Left colon (tissue), 2 donors: ENCODE results near the gene ERBB2. TPM values are rescaled to one million over a fixed set of nuclear protein-coding genes. Genes with fewer than 3 reads are reported as not detected.
"Not testable (repeated sequence)": the region's sequence is repeated elsewhere in the genome, so short reads cannot be mapped to it uniquely, and the experiment has no call there.

Experiments
- ATAC-seq: fragments of 200-7000 bp; cut with Tn5 transposase; one replicate; pipeline ENCODE4 v1.9.1; 2020; ENCODE audit warnings: mild to moderate bottlenecking, moderate library complexity
- DNase-seq, 2 donors: peaks; one replicate each; pipeline ENCODE4 v3.0.0-alpha.2; 2020
- intact Hi-C, 2 donors: fragments of 100-400 bp; cut with DNase I in 1 of 2; cut with micrococcal nuclease in 1 of 2; formaldehyde crosslinking; loops; one replicate each; pipeline versions ENCODE4 v1.11.2 to v1.14.0; 2022; cut with DNase I, micrococcal nuclease
- total RNA-seq, 2 donors: library from RNA; stranded (reverse); fragmentation: NEBNext Ultra II Directional; extraction: Animal tissue kit (Norgen Biotek cat#: 25700); gene quantifications; one replicate each; pipeline ENCODE4 v1.2.1, GENCODE V29; 2021
- donor health status: DM: no; HTN: no; CAD: no.
- donor health status: DM: yes; HTN: yes; CAD: no.

ERBB2 gene
- total RNA-seq, 2 donors from 2014 or later, result 178 to 179 TPM

- intact Hi-C loops, result no loop called here
- ATAC-seq, result peak; percentile 20
- peak; percentile 60 to 64 for DNase-seq
Observed at GRCh38 chr17:39737206-39737759, 37.4 kb downstream of the ERBB2 start.

GRCh38 chr17:39737760-39738567 lies 38.1 kb downstream of the ERBB2 start, which contains the start of gene GRB7:
TSS of gene GRB7 (plus strand) at chr17:39737938. CDS start at chr17:39742302, 4,364 bp downstream.
- DNase-seq (peak; percentile 88 to 90), ATAC-seq (peak; percentile 70)
- intact Hi-C loops, result no loop called here

- intact Hi-C loops, result no loop called here
- DNase-seq, result peak; percentile 70 to 76
Observed at GRCh38 chr17:39738568-39738901, 38.7 kb downstream of the ERBB2 start.

GRCh38 chr17:39738983-39739884 lies 39.4 kb downstream of the ERBB2 start:
- intact Hi-C loops, result no loop called here
- ATAC-seq, result peak; percentile 71
- peak; percentile 89 to 91 for DNase-seq

More at GRCh38 chr17:39738568-39738901, 38.7 kb downstream of the ERBB2 start:
- ATAC-seq, result peak; percentile 49

GRCh38 chr17:39739885-39740356 lies 40.1 kb downstream of the ERBB2 start:
- intact Hi-C loops, result no loop called here
- ATAC-seq, result peak; percentile 14
- DNase-seq, result peak in 1 of 2 donors; percentile 44

GRCh38 chr17:39740357-39741111 lies 40.7 kb downstream of the ERBB2 start:
- peak; percentile 11 for ATAC-seq
- intact Hi-C loops, result no loop called here
- DNase-seq, result peak; percentile 42 to 71

- intact Hi-C loops, result no loop called here
- ATAC-seq (no peak), DNase-seq (no peak)
Observed at GRCh38 chr17:39742126-39742855, 42.4 kb downstream of the ERBB2 start.

- ATAC-seq (no peak), DNase-seq (no peak)
- intact Hi-C loops, result no loop called here
Observed at GRCh38 chr17:39742856-39743436, 43.1 kb downstream of the ERBB2 start.

GRCh38 chr17:39744075-39744835 lies 44.4 kb downstream of the ERBB2 start:
- intact Hi-C loops, result no loop called here
- DNase-seq, result no peak
- ATAC-seq, result no peak

- ATAC-seq (no peak), DNase-seq (no peak)
Observed at GRCh38 chr17:39744836-39745215, 45.0 kb downstream of the ERBB2 start.

GRCh38 chr17:39745335-39746144 lies 45.7 kb downstream of the ERBB2 start:
- no peak for ATAC-seq
- intact Hi-C loops, result no loop called here
- DNase-seq, result no peak

More at GRCh38 chr17:39744836-39745215, 45.0 kb downstream of the ERBB2 start:
- intact Hi-C loops, result no loop called here

GRCh38 chr17:39746145-39746461 lies 46.2 kb downstream of the ERBB2 start:
- DNase-seq (no peak), ATAC-seq (no peak)
- intact Hi-C loops, result no loop called here

GRCh38 chr17:39747745-39748144 lies 47.9 kb downstream of the ERBB2 start:
- ATAC-seq (no peak), DNase-seq (no peak)
- intact Hi-C loops, result no loop called here

- DNase-seq, intact Hi-C loops, ATAC-seq: not testable (repeated sequence)
Observed at GRCh38 chr17:39748444-39749034, 48.7 kb downstream of the ERBB2 start.

GRCh38 chr17:39750131-39751015 lies 50.5 kb downstream of the ERBB2 start:
- DNase-seq (no peak), ATAC-seq (no peak)
- intact Hi-C loops, result loop anchor here in 1 of 2 donors (5.0 kb wide), 1 partner anchor 128 kb away; no protein-coding TSS in a partner anchor
